HepG2 (cell line): Measurements from ENCODE around the gene LCTL. TPM values are rescaled to one million over a fixed set of nuclear protein-coding genes. Genes with fewer than 3 reads are reported as not detected.

ENCODE experiments used
- ATAC-seq: fragments of 200-7000 bp; cut with Tn5 transposase; 3 replicates; pipeline ENCODE4 v1.9.1; 2020; ENCODE audit warnings: mild to moderate bottlenecking, moderate library complexity
- BruUV-seq: library from RNA; stranded (reverse); fragments of 400-500 nt; replicated peaks from 2 replicates; lab custom pipeline; 2021; lab: Mats Ljungman, UMichigan
- CTCF ChIA-PET: fragments of 300-600 bp; formaldehyde crosslinking; extraction: SDS; loops from one replicate; lab custom pipeline; 2021; ENCODE audit warnings: low total read pairs, inconsistent platforms, low intra/inter-chr PET ratio; lab: Yijun Ruan, JAX
- POLR2A ChIA-PET: fragments of 350-600 bp; sonication (Branson Sonifier 250); formaldehyde crosslinking; loops from one replicate; lab custom pipeline; 2020; ENCODE audit warnings: antibody characterized with exemption, inconsistent platforms; lab: Yijun Ruan, JAX
- DNase-seq: peaks from one replicate; pipeline ENCODE4 v3.0.0-alpha.2; 2015; ENCODE audit warnings: low spot score
- FAIRE-seq: peaks from 3 replicates; lab custom pipeline; 2011; peaks lifted over from hg19 to GRCh38; lab: Jason Lieb, UNC
- H2AFZ ChIP-seq: one replicate; pipeline ENCODE4 v1.6.1; 2011; ENCODE audit warnings: low read length, inconsistent platforms
- H3K27ac ChIP-seq: fragments of 300-600 bp; 3 replicates; pipeline ENCODE4 v1.8.0; 2011; ENCODE audit warnings: mixed run types, mild to moderate bottlenecking, mixed read lengths, low read length, inconsistent platforms; ENCODE audit not compliant: insufficient read depth; ENCODE audit errors: extremely low read length
- H3K27me3 ChIP-seq, 2 experiments: fragments of 200-600 bp in 1 of 2; 2 replicates in 1 of 2; 3 replicates in 1 of 2; pipeline versions ENCODE4 v1.6.0 to v1.8.0; 2011; ENCODE audit warnings: low read length in 2 of 2, mild to moderate bottlenecking in 2 of 2, moderate library complexity in 2 of 2, inconsistent platforms in 1 of 2; ENCODE audit not compliant: insufficient read depth in 2 of 2, control insufficient read depth in 1 of 2
- H3K36me3 ChIP-seq, 2 experiments: fragments of 200-600 bp in 1 of 2; replicated peaks in 1 of 2; 2 replicates in 1 of 2; 3 replicates in 1 of 2; pipeline versions ENCODE4 v1.5.1 to v1.8.0; 2011; ENCODE audit warnings: low read length in 2 of 2, inconsistent platforms in 1 of 2; ENCODE audit not compliant: insufficient read depth in 2 of 2, control insufficient read depth in 1 of 2
- H3K4me1 ChIP-seq: 2 replicates; pipeline ENCODE4 v1.5.1; 2012; ENCODE audit warnings: low read length, inconsistent platforms; ENCODE audit not compliant: insufficient read depth
- H3K4me2 ChIP-seq: 2 replicates; pipeline ENCODE4 v1.6.0; 2011; ENCODE audit warnings: low read depth, low read length, inconsistent platforms
- H3K4me3 ChIP-seq, 3 experiments: fragments of 200-600 bp in 1 of 3; sonication (generic), shearing (Covaris generic) in 1 of 3; replicated peaks in 1 of 3; 2 replicates each; pipeline ENCODE4 v1.5.1; 2011 to 2016; ENCODE audit warnings: low read length in 3 of 3, inconsistent platforms in 2 of 3, low read depth in 2 of 3, mild to moderate bottlenecking in 2 of 3, control low read depth in 1 of 3, mixed read lengths in 1 of 3; ENCODE audit not compliant: insufficient read depth in 1 of 3
- H3K79me2 ChIP-seq: one replicate; pipeline ENCODE4 v1.6.1; 2011; ENCODE audit warnings: low read length, inconsistent platforms; ENCODE audit not compliant: insufficient read depth
- H3K9ac ChIP-seq: 2 replicates; pipeline ENCODE4 v1.6.0; 2011; ENCODE audit warnings: mild to moderate bottlenecking, low read depth, low read length, inconsistent platforms; ENCODE audit not compliant: insufficient read depth
- H3K9me3 ChIP-seq: 2 replicates; pipeline ENCODE4 v1.5.1; 2012; ENCODE audit warnings: mild to moderate bottlenecking, low read length
- H4K20me1 ChIP-seq: 2 replicates; pipeline ENCODE4 v1.6.0; 2011; ENCODE audit warnings: inconsistent platforms, mild to moderate bottlenecking, low read length, moderate library complexity; ENCODE audit not compliant: insufficient read depth
- BORCS8-MEF2B ChIP-seq: sonication (generic); formaldehyde crosslinking; IDR thresholded peaks from 2 replicates; pipeline ENCODE4 v1.8.0; 2022; ENCODE audit warnings: mild to moderate bottlenecking, missing genetic modification reagents
- CREB1 ChIP-seq, 2 experiments: fragments of 450-650 bp in 1 of 2; IDR thresholded peaks; 2 replicates each; pipeline ENCODE4 v1.6.1; 2016 to 2017; ENCODE audit warnings: control low read depth in 1 of 2, mild to moderate bottlenecking in 1 of 2, missing compliant biosample characterization in 1 of 2, missing genetic modification characterization in 1 of 2
- EED ChIP-seq: sonication (generic); formaldehyde crosslinking; IDR thresholded peaks from 2 replicates; pipeline ENCODE4 v1.5.0; 2020; ENCODE audit warnings: mild to moderate bottlenecking, missing genetic modification reagents
- FOXA1 ChIP-seq, 2 experiments: fragments of 450-650 bp in 1 of 2; sonication (generic) in 1 of 2; formaldehyde crosslinking in 1 of 2; IDR thresholded peaks; 2 replicates each; pipeline versions ENCODE4 v1.4.0 to v1.6.1; 2016 to 2020; ENCODE audit warnings: missing genetic modification reagents in 1 of 2
- GATAD1 ChIP-seq: IDR thresholded peaks from 2 replicates; pipeline ENCODE4 v1.6.1; 2016; ENCODE audit warnings: missing genetic modification reagents, missing compliant biosample characterization
- HDAC1 ChIP-seq: sonication (generic); formaldehyde crosslinking; IDR thresholded peaks from 2 replicates; pipeline ENCODE4 v1.5.1; 2020; ENCODE audit warnings: mild to moderate bottlenecking, missing genetic modification reagents
- HNF1B ChIP-seq: sonication (generic); formaldehyde crosslinking; IDR thresholded peaks from 2 replicates; pipeline ENCODE4 v1.5.1; 2020; ENCODE audit warnings: mild to moderate bottlenecking, moderate library complexity, missing genetic modification reagents
- PITX1 ChIP-seq: sonication (generic); formaldehyde crosslinking; IDR thresholded peaks from 2 replicates; pipeline ENCODE4 v1.5.1; 2020; ENCODE audit warnings: mild to moderate bottlenecking, missing genetic modification reagents
- SIN3A ChIP-seq: IDR thresholded peaks from 2 replicates; pipeline ENCODE4 v1.6.1; 2011; ENCODE audit warnings: low read depth, mild to moderate bottlenecking, control low read depth, low read length, borderline replicate concordance
- TMF1 ChIP-seq: sonication (generic); formaldehyde crosslinking; IDR thresholded peaks from 2 replicates; pipeline ENCODE4 v1.8.1; 2022; ENCODE audit warnings: low read depth, missing genetic modification reagents
- ZNF17 ChIP-seq: sonication (generic); formaldehyde crosslinking; IDR thresholded peaks from 2 replicates; pipeline ENCODE4 v1.5.0; 2020; ENCODE audit warnings: mild to moderate bottlenecking, missing genetic modification reagents
- ZNF18 ChIP-seq: sonication (generic); formaldehyde crosslinking; IDR thresholded peaks from 2 replicates; pipeline ENCODE4 v1.8.0; 2022; ENCODE audit warnings: mild to moderate bottlenecking, missing genetic modification reagents; ENCODE audit not compliant: insufficient replicate concordance
- ZNF280B ChIP-seq: sonication (generic); formaldehyde crosslinking; IDR thresholded peaks from 2 replicates; pipeline ENCODE4 v1.5.0; 2020; ENCODE audit warnings: missing genetic modification reagents, mild to moderate bottlenecking, borderline replicate concordance
- ZNF614 ChIP-seq: IDR thresholded peaks from 2 replicates; pipeline ENCODE4 v1.6.1; 2018; ENCODE audit warnings: missing biosample characterization, missing genetic modification reagents, inconsistent platforms, borderline replicate concordance
- WGBS: methylation state at CpG from one replicate; pipeline ENCODE4 v1.1.6; 2017; ENCODE audit warnings: low lambda C conversion rate; 5-methylcytosine and 5-hydroxymethylcytosine counted together
- in situ Hi-C: cut with HindIII; loops from 2 replicates; pipeline ENCODE4 v1.10.0; 2017; ENCODE audit warnings: low pct_unique_long_range_greater_than_20kb; ENCODE audit not compliant: extremely low pct_ligation_motif_present
- intact Hi-C: fragments of 100-400 bp; cut with micrococcal nuclease; formaldehyde crosslinking; loops from one replicate; pipeline ENCODE4 v1.10.0; 2022; ENCODE audit not compliant: unreplicated experiment
- polyA plus RNA-seq, 8 experiments: library from polyadenylated mRNA; depleted of rRNA in 3 of 8; stranded (reverse) in 7 of 8; unstranded in 1 of 8; fragments of >200 nt; fragmentation: Illumina TruSeq in 4 of 8; extraction: Trizol in 4 of 8; gene quantifications; 2 replicates each; pipeline versions ENCODE4 v1.2.1 to v1.2.3, GENCODE V29; 2011 to 2016; ENCODE audit warnings: low read depth in 4 of 8, missing spikeins in 1 of 8, mixed read lengths in 1 of 8; ENCODE audit not compliant: insufficient read depth in 1 of 8
- total RNA-seq, 5 experiments: library from RNA; depleted of rRNA; stranded (reverse); fragments of >200 nt; fragmentation: Illumina TruSeq; extraction: Trizol; gene quantifications; 2 replicates each; pipeline ENCODE4 v1.2.3, GENCODE V29; 2016; ENCODE audit warnings: low read depth in 1 of 5

Gene LCTL
- total and polyA plus RNA-seq, 2 of the 13 experiments (the other 11 are each of a cell fraction or from before 2014, with no cell fraction given) = 0.96 to 1.4 TPM

GRCh38 chr15:66505430-66505811 lies 60.4 kb downstream of the LCTL start:
- Histone ChIP-seq H2AFZ (peak overlapping the region; percentile 16), H3K4me2 (peak overlapping the region; percentile 93), H3K4me1 (peaks cover 47% of the 10 kb centered on the region), H3K27me3 (peaks cover 0 to 5% of the 10 kb centered on the region in 2 experiments; a peak in 1 of 5 replicates), H3K27ac (peak overlapping the region; percentile 89), H4K20me1 (peaks cover 27% of the 10 kb centered on the region), H3K36me3 (peaks cover 4 to 28% of the 10 kb centered on the region in 2 experiments; a peak in 4 of 5 replicates), H3K9ac (peak overlapping the region; percentile 96), H3K4me3 (peak overlapping the region; percentile 69 to 100 (median 88)), H3K9me3 (no peaks in the 10 kb centered on the region), H3K79me2 (peaks cover 55% of the 10 kb centered on the region)
- FAIRE-seq (no peak), DNase-seq (no peak), ATAC-seq (no peak)
- 2% methylated on average over 13 of the region's 13 CpGs for WGBS
- intact Hi-C loops = loop anchor here (5.0 kb wide), 1 partner anchor 62 kb away; the partner anchor contains the start of gene LCTL
- in situ Hi-C loops = no loop called here
- POLR2A ChIA-PET = interaction anchor here (0.6 to 1.4 kb wide), 22 partner anchors 8 to 1801 kb away, joined by 3 to 13 read pairs (median 4); partner anchors contain the start of genes LCTL, MAP2K1, RAB11A and SNAPC5
- TSS peak; percentile 86 for BruUV-seq
- CTCF ChIA-PET = no interaction called here
- TF ChIP-seq BORCS8-MEF2B (CRISPR knock-in tag) (peak; percentile 60; the same call in 1 of the 2 replicates), HNF1B (CRISPR knock-in tag) (0 out of 2 replicates have a peak, but pooled peaks have one; percentile 9), PITX1 (CRISPR knock-in tag) (peak; percentile 5; the same call in 1 of the 2 replicates), ZNF18 (peak; percentile 6), ZNF614 (CRISPR knock-in tag) (0 out of 2 replicates have a peak, but pooled peaks have one; percentile 1), TMF1 (CRISPR knock-in tag) (0 out of 2 replicates have a peak, but pooled peaks have one; percentile 28), SIN3A (peak; percentile 10; the same call in 1 of the 2 replicates), GATAD1 (no peak), HDAC1 (peak; percentile 12; the same call in 1 of the 2 replicates), FOXA1 (IDR thresholded peaks at IDR 0.05) (no peak), FOXA1 (CRISPR knock-in tag; IDR thresholded peaks at IDR 0.05) (no peak), CREB1 (IDR thresholded peaks at IDR 0.05) (peak; percentile 71), CREB1 (CRISPR knock-in tag; IDR thresholded peaks at IDR 0.05) (no peak), ZNF280B (CRISPR knock-in tag) (peak; percentile 56; the same call in 1 of the 2 replicates), ZNF17 (CRISPR knock-in tag) (0 out of 2 replicates have a peak, but pooled peaks have one; percentile 14), EED (CRISPR knock-in tag) (0 out of 2 replicates have a peak, but pooled peaks have one; percentile 1)
